GM11168 (cell line): ENCODE results near the gene CRYGN.

Experiments
- in situ Hi-C: fragments of 300-500 bp; cut with MboI; formaldehyde crosslinking; loops from one replicate; pipeline ENCODE4 v1.12.0; 2022; ENCODE audit warnings: low sequenced_read_pairs; ENCODE audit not compliant: unreplicated experiment

Gene CRYGN

GRCh38 chr7:151396328-151396970 lies 43.5 kb downstream of the CRYGN start:
- in situ Hi-C loops: no loop called here

- in situ Hi-C loops: no loop called here
These were observed 44.9 kb downstream of the CRYGN start for GRCh38 chr7:151395036-151395367.

GRCh38 chr7:151394076-151395035 lies 45.6 kb downstream of the CRYGN start:
- in situ Hi-C loops: no loop called here

GRCh38 chr7:151393031-151393977 lies 46.6 kb downstream of the CRYGN start:
- in situ Hi-C loops: no loop called here

- in situ Hi-C loops: no loop called here
These were observed 47.5 kb downstream of the CRYGN start for GRCh38 chr7:151392426-151392825.

- in situ Hi-C loops: no loop called here
These were observed 47.9 kb downstream of the CRYGN start for GRCh38 chr7:151392002-151392401.

GRCh38 chr7:151391358-151391730 lies 48.6 kb downstream of the CRYGN start:
- in situ Hi-C loops: no loop called here

- in situ Hi-C loops: no loop called here
These were observed 49.2 kb downstream of the CRYGN start for GRCh38 chr7:151390598-151391357.

- in situ Hi-C loops: no loop called here
These were observed 50.0 kb downstream of the CRYGN start for GRCh38 chr7:151389768-151390597.

GRCh38 chr7:151389096-151389767 lies 50.7 kb downstream of the CRYGN start:
- in situ Hi-C loops: no loop called here

- in situ Hi-C loops: no loop called here
These were observed 51.5 kb downstream of the CRYGN start for GRCh38 chr7:151388430-151388829.

- in situ Hi-C loops: no loop called here
These were observed 52.0 kb downstream of the CRYGN start for GRCh38 chr7:151388007-151388297.

- in situ Hi-C loops: no loop called here
These were observed 52.6 kb downstream of the CRYGN start for GRCh38 chr7:151387161-151388006.

- in situ Hi-C loops: no loop called here
These were observed 53.4 kb downstream of the CRYGN start for GRCh38 chr7:151386301-151387160.

- in situ Hi-C loops: no loop called here
These were observed 54.2 kb downstream of the CRYGN start for GRCh38 chr7:151385626-151386300.
